Stimulated activated CD8-positive, alpha-beta memory T cell treated with anti-CD3 and anti-CD28 coated beads, Interleukin-15, amount 100 ng/mL, for 48 hours (primary cell): ENCODE measurements around the gene SRRM5.
A peak's percentile ranks its signal among the peaks of the same experiment; 100 is the strongest.
"Not testable (repeated sequence)": the region's sequence is repeated elsewhere in the genome, so short reads cannot be mapped to it uniquely, and the experiment has no call there.

Experiments used
- DNase-seq, 2 donors: peaks; one replicate each; pipeline ENCODE4 v3.0.0-alpha.2; 2020; ENCODE audit warnings: low read depth in 2 of 2

Gene SRRM5

GRCh38 chr19:43611788-43612187 is at the start of gene SRRM5:
TSS of gene SRRM5 (plus strand) at chr19:43612088. CDS start at chr19:43612122, 34 bp downstream.
- DNase-seq, result no peak

GRCh38 chr19:43562226-43562697 is 49.6 kb upstream of the SRRM5 start:
- DNase-seq, result no peak

- DNase-seq, result peak; percentile 50 to 64
Measured at GRCh38 chr19:43562698-43563241, 49.1 kb upstream of the SRRM5 start.

GRCh38 chr19:43563816-43564457 is 48.0 kb upstream of the SRRM5 start:
- DNase-seq, result no peak

GRCh38 chr19:43564800-43565199 is 47.1 kb upstream of the SRRM5 start:
- no peak for DNase-seq

GRCh38 chr19:43569657-43570056 is 42.2 kb upstream of the SRRM5 start:
- no peak for DNase-seq

- DNase-seq, result no peak
Measured at GRCh38 chr19:43570174-43570791, 41.6 kb upstream of the SRRM5 start.

- DNase-seq, result no peak
Measured at GRCh38 chr19:43572171-43572588, 39.7 kb upstream of the SRRM5 start.

GRCh38 chr19:43574424-43575155 is 37.3 kb upstream of the SRRM5 start:
- DNase-seq, result no peak

- DNase-seq, result peak; percentile 95 to 96
Measured at GRCh38 chr19:43575156-43575950, 36.5 kb upstream of the SRRM5 start, which contains the start of the genes PINLYP and XRCC1. TSS of gene PINLYP (plus strand) at chr19:43575801. CDS start at chr19:43577192, 1,391 bp downstream. TSS of gene XRCC1 (minus strand) at chr19:43575527. CDS start at chr19:43575458, 69 bp downstream.

- no peak for DNase-seq
Measured at GRCh38 chr19:43575955-43576878, 35.7 kb upstream of the SRRM5 start.

- DNase-seq, result no peak
Measured at GRCh38 chr19:43578787-43579186, 33.1 kb upstream of the SRRM5 start.

GRCh38 chr19:43581467-43581866 is 30.4 kb upstream of the SRRM5 start:
- DNase-seq, result no peak

GRCh38 chr19:43582495-43582894 is 29.4 kb upstream of the SRRM5 start:
- DNase-seq, result no peak

GRCh38 chr19:43584484-43584883 is 27.4 kb upstream of the SRRM5 start:
- no peak for DNase-seq

GRCh38 chr19:43586346-43586745 is 25.5 kb upstream of the SRRM5 start:
- DNase-seq, result no peak

- DNase-seq, result not testable (repeated sequence)
Measured at GRCh38 chr19:43587029-43587428, 24.9 kb upstream of the SRRM5 start.

GRCh38 chr19:43589277-43589676 is 22.6 kb upstream of the SRRM5 start:
- no peak for DNase-seq

- DNase-seq, result no peak
Measured at GRCh38 chr19:43589678-43590077, 22.2 kb upstream of the SRRM5 start.
